OCI-M2 (cell line): ENCODE data around the gene ZNF423.

Source experiments
- DNase-seq: peaks from one replicate; lab custom pipeline; 2025; ENCODE audit not compliant: unreplicated experiment; lab: John Stamatoyannopoulos, UW

The ZNF423 gene

DNA sequence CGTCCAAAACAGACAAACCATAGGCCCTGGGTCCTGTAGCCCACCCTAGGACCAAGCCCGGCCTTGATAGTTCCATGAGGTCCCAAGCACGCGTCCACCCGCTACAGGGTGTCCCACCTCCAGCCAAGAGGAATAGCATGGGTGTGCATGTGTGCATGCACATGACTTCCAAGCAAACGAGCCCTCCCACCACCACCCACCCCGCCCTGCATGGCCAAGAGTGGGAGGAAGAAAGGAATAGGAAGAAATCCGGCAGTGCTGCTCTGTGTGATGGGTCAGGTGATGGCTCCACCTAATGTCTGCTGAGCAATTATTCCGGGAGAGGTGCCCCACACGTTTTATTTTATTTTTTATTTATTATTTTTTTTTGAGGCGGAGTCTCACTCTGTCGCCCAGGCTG, 184.6 kb downstream of the ZNF423 start:
- DNase-seq = no peak

DNA sequence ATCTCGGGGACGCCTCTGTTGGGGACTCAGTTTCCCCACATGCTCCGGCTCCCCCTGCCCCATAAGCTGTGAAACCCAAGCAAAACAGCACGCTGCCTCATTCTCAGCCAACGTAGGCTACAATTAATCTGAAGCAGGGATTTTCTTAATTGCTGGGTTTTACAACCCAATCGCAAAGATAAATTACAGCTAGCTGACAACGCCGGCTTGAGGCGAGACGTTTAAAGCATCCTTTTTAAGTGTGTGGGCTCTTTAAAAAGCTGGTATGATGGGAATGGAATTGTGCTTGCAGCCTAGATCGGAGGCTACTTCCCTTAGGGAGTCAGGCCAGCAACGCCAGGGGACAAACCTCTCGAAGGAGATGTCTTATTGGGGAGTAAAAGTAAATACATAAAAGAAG, 185.3 kb downstream of the ZNF423 start:
- no peak for DNase-seq

DNA sequence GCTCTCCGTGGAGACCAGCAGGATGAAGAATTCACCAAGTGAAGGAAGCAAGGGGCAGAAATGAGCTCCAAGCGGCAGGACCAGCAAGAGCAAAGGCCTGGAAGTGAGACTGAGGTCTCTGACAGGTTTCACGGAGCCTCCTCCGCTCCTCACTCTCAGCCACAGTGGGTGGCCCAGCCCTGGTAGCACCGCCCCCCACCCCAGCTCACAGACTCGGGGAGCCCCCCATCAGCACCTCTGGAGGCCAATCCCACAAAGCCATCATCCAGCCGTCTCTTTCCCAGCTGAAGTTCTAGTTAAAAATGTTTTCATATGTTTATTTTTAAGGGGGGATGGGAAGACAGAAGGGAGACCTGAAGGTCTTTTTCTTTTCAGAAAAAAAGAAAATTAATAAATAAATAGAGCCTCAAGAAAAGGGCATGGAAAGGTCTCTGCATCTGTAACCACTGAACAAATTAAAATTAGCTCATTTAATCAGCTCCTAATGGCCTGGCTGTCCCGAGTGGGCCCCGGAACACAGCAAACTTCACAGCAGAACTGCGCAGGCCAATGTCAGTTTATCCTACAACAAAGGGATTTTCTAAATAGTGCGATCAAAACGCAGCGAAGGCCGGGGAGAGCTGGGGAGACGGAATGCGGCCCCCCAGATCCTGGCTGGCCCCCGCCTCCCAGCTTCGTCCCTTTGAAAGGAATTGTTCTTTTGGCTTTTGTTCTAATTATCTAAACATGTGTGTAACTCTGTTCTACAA, 190.3 kb downstream of the ZNF423 start:
- no peak for DNase-seq

DNA sequence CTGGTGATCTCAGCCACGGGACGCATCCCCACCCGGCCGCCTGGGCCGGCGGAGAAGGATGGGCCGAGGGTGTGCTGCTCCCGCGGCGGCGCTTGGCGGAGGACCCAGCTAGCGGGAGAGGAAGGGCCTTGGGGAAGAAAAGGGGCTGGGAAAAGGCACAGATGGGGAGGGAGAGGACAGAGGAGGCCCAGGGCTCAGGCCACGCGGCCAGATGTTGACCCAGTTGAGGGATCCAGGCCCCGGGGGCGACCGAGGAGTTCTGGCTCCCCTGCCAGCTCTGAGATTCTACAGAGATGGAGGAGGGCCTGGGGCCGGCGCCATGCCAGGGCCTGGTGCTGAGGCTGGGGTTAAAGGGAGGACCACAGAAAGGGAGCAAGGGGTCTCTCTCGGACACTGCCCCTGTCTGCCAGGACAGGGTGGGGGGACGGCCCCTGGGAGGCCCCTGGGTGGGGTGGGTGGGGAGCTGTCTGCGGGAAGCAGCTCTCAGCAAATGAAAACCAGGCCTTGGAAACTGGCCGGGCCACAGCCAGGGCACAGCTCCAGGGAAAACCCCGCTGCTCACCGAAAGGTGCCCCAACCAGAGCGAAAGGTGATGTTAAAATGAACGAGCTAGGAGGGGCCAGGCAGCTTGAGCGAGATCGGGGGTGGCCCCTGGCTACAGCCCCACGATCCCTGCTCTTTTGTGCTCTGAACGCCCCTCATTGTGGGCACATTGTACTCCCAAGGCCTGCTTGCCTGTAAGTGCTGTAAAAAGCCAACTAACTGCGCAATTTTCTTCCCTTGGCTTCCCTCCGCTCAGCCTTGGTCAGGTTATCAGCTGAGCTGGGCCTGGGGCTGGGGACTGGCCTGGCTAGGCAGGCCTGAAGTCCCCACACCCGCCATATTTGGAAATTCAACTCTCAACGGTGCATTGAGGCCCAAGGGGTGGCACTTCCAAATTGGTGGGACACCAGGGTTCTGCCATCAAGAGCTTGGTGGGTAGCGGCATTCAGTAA, 191.4 kb downstream of the ZNF423 start:
- no peak for DNase-seq

DNA sequence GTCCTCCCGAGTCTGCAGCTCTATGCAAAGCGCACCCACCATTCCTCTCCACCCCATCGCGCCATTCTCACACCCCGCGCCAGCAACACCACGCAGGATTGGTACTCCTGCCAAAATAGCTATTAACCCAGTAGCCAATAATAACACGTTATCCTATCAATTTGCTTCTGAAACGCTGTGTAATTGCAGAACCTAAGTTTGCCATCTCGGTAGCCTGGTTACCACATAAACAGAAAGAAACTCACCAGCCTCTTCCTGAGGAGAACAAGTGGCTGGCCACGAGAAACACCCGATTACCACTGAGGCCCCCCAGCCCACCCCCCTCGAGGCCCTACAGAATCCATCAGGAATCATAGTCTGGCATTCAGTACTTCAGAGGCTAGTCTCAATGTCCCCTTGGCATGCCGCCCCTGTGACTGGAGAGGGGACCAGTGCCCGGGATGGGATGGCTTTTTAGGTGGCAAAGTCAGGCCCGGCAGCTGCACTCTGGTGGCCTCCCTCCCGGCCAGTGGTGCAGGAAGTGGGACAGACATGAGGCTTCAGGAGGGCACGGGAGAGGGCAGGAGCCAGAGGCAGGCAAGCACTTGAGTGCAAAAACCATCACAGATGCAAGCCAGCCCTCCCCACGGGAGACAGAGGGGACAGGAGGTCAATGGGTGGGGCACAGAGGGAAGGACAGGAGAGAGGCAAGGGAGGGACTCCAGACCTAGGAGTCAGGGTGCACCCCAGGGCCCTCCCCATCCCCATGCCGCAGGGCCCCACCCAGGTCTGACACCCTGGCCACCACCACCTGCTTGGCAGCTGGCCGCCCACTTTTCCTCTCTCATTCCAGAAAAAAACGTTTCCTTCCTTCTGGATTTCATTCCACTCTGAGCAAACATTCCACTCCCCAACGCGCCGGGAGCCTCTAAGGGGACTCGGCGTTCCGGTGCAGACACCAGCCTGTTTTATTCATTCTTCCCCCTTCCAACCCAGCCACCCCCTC, 192.5 kb downstream of the ZNF423 start:
- DNase-seq = no peak

DNA sequence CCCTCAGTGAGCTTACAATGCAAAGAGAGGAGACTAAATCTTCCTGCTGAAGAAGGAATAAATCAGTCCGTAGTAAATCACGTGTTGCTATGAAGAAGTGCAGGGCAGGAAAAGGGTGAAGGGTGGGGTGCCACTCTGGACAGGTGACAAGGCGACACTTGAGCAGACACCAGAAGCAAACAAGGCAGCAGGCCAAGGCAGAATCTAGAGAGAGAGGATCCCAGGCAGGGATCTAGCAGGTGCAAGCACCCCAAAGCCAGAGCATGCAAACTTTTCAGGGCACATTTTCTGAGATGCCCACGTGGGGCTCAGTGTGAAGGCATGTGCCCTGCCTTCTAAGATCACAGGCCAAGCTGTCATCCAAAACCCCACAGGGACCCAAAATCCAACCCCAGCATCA, 193.3 kb downstream of the ZNF423 start:
- DNase-seq = no peak

DNA sequence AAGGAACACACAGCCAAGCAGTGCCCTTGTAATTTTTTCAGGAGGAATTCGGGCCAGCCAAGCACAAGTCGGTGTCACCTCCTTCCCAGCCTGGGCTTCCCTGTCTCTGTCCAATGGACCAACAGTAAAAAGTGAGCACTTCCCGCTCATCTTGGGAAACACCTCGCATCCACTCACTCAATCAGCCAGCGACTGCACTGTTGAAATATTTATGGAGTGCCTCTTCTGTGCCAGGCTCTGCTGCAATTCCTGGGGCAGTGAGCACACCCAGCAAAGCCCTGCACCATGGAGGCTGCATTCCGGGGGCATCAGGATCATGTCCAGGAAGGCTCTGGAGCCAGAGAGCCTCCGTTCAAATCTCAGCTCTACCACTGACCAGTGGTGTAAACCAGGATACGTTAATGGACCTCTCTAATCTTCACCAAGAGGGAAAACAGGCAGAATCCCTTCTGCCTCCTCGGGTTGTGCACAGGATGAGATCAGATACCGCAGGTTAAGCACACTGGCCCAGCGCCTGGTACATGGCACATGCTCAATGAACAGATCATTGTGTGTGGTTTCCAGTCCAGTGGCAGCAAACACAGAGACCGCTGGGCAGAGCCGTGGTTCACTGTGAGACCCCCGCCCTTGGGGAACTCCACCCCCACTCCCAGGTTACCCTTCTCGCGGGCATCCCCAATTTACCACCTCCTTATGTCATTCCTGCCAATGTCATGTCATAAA, 194.3 kb downstream of the ZNF423 start:
- no peak for DNase-seq

DNA sequence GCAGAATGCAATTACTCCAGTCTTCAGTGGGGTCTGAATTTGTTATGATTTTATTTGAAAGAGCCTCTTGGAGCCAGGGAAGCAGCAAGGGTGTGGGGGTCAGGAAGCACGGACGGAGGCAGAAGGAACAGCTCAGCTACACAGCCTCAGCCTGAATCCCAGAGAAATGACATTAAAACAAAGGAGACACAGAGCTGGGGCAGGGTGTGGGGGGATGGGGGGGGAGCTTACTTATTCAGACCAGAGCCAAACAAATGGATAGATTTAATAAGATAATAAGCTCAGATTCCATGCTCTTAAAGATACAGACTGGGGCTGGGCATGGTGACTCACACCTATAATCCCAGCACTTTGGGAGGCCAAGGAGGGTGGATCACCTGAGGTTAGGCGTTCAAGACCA, 195.3 kb downstream of the ZNF423 start:
- no peak for DNase-seq

DNA sequence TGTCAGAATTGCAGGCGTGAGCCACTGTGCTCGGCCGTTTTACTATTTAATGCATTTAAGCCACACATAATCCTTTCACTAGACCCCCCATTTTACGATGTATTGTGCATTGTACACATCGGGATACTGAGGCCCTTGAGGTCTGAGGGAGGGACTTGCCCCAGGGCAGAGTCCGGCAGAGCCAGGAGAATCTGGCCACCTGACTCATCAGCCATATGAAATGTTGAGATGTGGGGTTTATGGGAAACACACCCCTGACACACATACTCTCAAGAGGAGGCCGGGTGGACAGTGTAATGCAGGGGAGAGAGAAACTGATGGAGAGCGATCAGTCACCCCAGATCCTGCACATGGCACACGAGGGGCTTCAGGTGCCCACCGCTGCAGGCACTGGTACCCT, 196.6 kb downstream of the ZNF423 start:
- DNase-seq = no peak

DNA sequence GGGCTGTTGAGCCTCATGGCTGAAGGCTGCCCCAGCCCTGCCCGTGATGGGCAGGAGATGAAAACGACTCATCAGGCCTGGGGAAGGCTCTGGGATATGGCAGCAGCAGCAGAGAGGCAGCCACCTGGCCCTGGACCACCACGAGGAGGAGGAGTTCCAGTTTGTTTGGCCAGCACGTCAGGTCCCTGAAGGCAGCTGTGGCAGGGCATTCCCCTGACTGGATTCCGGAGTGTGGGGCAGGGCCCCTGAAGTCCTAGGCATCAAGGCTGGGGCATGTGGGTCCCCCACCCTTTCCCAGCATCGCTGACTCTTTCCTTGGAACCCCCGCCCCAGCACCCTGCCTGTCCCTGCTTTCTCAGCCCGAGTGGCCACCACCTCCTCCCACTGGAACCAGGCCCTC, 197.4 kb downstream of the ZNF423 start:
- no peak for DNase-seq

DNA sequence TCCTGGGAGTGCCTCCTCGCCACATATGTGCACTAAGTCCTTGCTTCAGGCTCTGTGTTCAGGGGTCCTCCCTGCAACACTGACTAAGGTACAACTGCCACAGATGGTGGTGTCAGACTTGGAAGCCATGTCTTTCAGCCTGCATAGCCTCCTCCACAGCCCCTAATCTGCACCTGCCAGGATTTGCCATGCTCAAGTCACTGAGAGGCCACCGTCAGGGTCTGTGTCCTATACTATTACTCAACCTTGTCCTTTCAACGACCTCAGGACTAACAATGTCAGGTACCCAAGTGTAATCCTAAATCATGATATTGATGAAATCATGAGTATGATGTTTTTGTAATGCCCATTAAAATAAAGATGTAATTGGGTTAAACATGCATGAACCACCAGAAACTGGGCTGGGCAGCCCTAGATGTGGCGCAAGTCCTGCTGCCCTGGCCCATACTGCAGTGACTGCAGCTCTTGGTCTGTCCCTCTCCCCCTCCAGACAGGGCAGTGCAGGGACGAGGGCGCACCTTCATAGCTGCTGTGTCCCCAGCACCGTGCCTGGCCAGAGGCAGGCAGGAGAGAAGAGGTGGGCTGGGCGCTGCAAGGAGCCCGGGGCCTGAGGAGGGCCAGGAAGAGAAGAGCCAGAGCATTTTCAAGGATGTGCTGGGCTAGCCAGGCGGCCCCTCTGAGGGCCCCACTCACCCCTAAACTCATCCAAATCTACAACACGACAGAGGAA, 198.0 kb downstream of the ZNF423 start:
- no peak for DNase-seq

DNA sequence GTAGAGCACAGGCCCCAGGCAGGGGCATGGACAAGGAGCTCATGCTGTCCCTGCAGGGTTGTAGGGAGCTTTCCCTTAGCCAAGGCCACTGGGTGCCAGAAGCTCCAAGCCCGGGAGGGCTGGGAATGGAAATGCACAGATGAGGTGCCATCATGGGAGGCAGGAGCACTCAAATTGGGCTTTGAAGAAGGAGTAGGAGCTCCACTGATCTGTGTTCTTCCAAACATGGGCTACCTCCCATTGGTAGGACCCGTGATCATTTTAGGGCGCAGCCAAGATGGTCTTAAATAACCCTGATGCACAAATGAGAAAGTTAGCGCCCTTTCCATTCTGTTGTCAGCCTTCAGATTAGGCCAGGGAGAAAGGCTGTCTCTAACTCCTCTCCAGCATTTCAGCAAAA, 201.5 kb downstream of the ZNF423 start:
- DNase-seq = no peak

DNA sequence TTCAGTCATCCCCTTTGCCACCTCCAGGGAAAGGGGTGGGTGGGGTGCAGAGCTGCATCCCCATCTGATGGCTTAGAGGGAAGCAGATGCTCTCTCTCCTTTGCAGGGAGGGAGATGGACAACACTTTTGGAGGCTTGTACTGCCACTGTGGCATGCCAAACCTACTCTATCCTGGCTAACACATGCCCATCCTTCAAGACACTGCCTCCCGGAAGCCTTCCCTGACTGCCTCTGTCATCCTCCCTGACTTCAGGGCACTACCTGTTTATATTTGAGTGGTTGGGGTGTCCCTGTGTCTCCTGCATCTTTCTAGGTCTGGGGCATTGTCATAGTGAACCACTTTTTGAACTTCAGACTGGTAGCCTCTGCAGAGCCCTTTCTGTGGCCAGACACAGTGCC, 202.3 kb downstream of the ZNF423 start:
- no peak for DNase-seq

DNA sequence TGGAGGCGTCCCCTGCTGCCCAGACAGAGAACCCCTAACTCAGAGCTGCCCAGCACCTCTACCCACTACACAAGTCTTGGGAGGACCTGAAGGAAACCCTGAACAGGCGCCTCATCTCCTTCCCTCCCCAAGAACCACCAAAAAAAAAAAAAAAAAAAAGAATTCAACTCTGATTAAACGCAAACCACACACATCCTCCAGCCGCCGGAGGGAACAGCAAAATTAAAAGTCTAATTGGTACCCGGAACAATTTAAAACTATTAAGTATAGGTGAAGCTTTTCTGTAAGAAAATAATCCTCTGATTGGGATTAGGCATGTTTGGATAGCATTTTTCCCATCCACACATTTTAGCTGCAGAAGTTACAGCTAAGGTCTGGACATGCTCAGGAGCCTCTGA, 202.7 kb downstream of the ZNF423 start:
- no peak for DNase-seq

DNA sequence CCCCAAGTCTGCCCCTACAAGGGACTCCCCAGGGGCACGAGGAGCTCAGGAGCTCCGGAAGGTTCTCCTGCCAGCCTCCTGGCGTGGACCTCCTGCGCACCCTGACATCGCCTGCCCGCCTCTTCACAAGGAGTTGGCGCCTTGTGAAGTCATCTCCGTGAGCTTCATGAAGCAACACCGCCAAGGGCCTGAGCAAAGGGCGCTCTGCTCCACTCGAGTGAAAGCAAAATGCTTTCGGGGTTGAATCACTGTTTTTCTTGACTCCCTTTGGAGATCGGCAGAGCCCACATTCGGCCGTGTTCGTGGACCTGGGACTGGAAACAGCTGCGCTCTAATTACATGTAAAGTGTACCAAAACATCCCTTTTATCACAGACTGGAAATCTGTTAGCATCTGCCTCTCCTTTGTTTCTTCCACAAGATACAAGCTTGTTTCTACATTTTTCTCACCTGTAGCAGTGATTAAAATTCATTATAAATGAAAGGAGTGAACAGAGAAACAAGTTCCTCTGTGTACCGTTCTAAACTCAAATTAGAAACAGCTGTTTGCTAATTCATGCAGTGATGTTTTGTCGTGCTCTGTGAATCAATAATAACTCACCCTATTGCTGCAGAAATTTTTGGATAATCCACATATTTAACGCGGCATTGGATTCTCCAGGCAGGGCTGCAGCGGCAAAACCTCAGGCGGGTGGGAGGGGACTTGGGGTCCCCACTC, 203.3 kb downstream of the ZNF423 start:
- DNase-seq = no peak

DNA sequence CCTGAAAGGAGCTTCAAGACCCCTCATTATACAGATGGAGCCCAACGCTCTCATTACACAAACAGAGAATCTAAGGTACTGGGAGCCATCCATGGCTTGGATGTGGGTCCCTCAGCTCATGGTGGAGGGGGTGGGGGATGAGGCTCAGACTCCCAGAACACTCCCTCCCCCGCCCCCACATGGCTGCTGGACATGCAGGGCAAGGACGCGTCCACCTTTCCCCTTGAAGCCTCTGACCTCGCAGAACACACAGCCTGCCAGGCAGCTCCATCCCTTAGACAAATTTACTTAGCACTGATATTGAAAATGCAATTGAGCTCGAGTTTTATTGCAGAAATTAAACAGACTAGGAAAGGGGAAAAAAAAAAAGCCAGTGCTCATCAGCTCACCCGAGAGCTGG, 203.9 kb downstream of the ZNF423 start:
- DNase-seq = no peak

DNA sequence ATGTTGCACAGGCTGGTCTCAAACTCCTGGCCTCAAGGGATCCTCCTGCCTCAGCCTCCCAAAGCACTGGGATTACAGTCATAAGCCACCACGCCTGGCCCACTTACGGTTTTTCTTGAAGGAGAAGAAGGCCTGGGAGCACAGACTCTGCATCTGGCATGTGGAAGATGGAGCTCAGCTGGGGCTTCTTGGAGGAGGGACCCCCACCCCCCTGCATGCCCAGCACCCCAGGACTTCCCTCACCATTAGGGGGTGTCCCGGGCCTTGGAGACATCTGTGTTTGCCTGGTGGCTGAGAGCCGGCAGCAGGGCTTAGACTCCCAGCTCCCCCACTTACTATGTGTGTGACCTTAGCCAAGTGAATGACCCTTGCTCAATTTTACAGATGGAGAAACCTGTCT, 204.7 kb downstream of the ZNF423 start:
- no peak for DNase-seq

DNA sequence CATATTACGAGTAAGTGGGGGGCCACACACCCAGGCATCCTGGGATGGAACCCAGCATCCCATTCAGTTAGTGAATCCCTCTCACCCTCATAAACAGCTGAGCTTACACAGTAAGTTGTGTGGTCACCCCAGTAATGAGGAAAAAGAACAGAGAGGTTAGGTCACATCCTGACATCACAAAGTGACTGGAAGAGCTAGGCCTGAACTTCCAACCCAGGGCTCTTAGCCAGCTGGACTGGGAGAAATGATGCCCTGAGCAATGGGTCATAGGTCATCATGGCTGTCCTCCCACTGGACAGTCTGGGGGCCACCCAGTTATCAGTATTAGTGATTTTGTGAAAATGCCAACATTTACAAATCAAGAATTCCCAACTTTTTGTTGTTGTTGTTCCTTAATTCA, 205.3 kb downstream of the ZNF423 start:
- DNase-seq = no peak
